HCT116 (cell line): ENCODE data around the gene C19orf44.

ENCODE experiments used
- CEBPB ChIP-seq: IDR thresholded peaks from 2 replicates; pipeline ENCODE4 v1.6.1; 2012; ENCODE audit warnings: low read depth
- CTCF ChIP-seq, 3 experiments: fragments of 200-600 bp in 1 of 3; sonication (generic) in 1 of 3; IDR thresholded peaks in 2 of 3; conservative IDR thresholded peaks in 1 of 3; 2 replicates each; pipeline ENCODE4 v1.5.1; 2012 to 2017; ENCODE audit warnings: low read depth in 2 of 3, low read length in 2 of 3, antibody characterized with exemption in 1 of 3, borderline replicate concordance in 1 of 3, control low read depth in 1 of 3, mild to moderate bottlenecking in 1 of 3, mixed read lengths in 1 of 3, mixed run types in 1 of 3, moderate library complexity in 1 of 3; ENCODE audit not compliant: insufficient read depth in 1 of 3
- EZH2 ChIP-seq: fragments of 200-600 bp; sonication (generic); IDR thresholded peaks from 2 replicates; pipeline ENCODE4 v1.6.1; 2017; ENCODE audit warnings: antibody characterized with exemption, mixed run types
- POLR2A ChIP-seq: IDR thresholded peaks from 2 replicates; pipeline ENCODE4 v1.7.0; 2011; ENCODE audit warnings: borderline replicate concordance; ENCODE audit not compliant: insufficient read depth, insufficient read length; ENCODE audit errors: extremely low read depth
- POLR2AphosphoS5 ChIP-seq: IDR thresholded peaks from 2 replicates; pipeline ENCODE4 v1.6.1; 2011; ENCODE audit warnings: mild to moderate bottlenecking, low read depth, low read length, moderate library complexity
- ZBTB33 ChIP-seq: IDR thresholded peaks from 2 replicates; pipeline ENCODE4 v1.6.1; 2011; ENCODE audit warnings: mild to moderate bottlenecking, low read length, moderate library complexity; ENCODE audit not compliant: insufficient replicate concordance; ENCODE audit errors: extremely low read depth

- TF ChIP-seq POLR2A: peak; percentile 32
- TF ChIP-seq POLR2AphosphoS5: peak; percentile 56
- TF ChIP-seq CTCF (IDR thresholded peaks at IDR 0.05 in 2 of 3, conservative IDR thresholded peaks at IDR 0.05 in 1 of 3; ENCODE audit: borderline replicate concordance in 1 of 3, insufficient read depth in 1 of 3, low read depth in 2 of 3, low read length in 2 of 3): no peak
- no peak for TF ChIP-seq ZBTB33
- TF ChIP-seq CEBPB: no peak
- TF ChIP-seq EZH2: no peak
These were observed at the start of gene C19orf44, which contains the start of gene CALR3 for GRCh38 chr19:16495982-16496612.
